HUES6 (cell line): ENCODE measurements around the gene SHROOM4.

Source experiments
- H3K27ac ChIP-seq: 2 replicates; pipeline ENCODE4 v1.7.0; 2013; ENCODE audit warnings: low read depth, mild to moderate bottlenecking, low read length, inconsistent platforms
- H3K27me3 ChIP-seq: 2 replicates; pipeline ENCODE4 v1.6.1; 2013; ENCODE audit warnings: low read length; ENCODE audit not compliant: control insufficient read depth, insufficient read depth
- H3K36me3 ChIP-seq: 2 replicates; pipeline ENCODE4 v1.6.1; 2013; ENCODE audit warnings: low read length; ENCODE audit not compliant: control insufficient read depth, insufficient read depth
- H3K4me1 ChIP-seq: 2 replicates; pipeline ENCODE4 v1.6.1; 2013; ENCODE audit warnings: low read length; ENCODE audit not compliant: control insufficient read depth, insufficient read depth
- H3K4me3 ChIP-seq: 2 replicates; pipeline ENCODE4 v1.5.1; 2013; ENCODE audit warnings: low read depth, low read length
- H3K9ac ChIP-seq: one replicate; pipeline ENCODE4 v1.6.1; 2013; ENCODE audit warnings: mild to moderate bottlenecking, low read length
- H3K9me3 ChIP-seq: 2 replicates; pipeline ENCODE4 v1.6.1; 2013; ENCODE audit warnings: low read depth, low read length; ENCODE audit not compliant: control insufficient read depth, insufficient read depth

SHROOM4 gene

GRCh38 chrX:50617183-50617582, 196.8 kb downstream of the SHROOM4 start:
- Histone ChIP-seq H3K4me1 (peaks cover 52% of the 10 kb centered on the region), H3K9ac (no peak overlapping the region), H3K9me3 (no peaks in the 10 kb centered on the region), H3K36me3 (no peaks in the 10 kb centered on the region), H3K4me3 (no peak overlapping the region), H3K27me3 (no peaks in the 10 kb centered on the region), H3K27ac (no peak overlapping the region)

GRCh38 chrX:50615570-50616158, 198.3 kb downstream of the SHROOM4 start:
- H3K4me1 ChIP-seq = peaks cover 49% of the 10 kb centered on the region
- H3K9me3 ChIP-seq = no peaks in the 10 kb centered on the region
- peak overlapping the region; percentile 68; the same call in 1 of the 2 replicates for H3K27ac ChIP-seq
- H3K4me3 ChIP-seq = peak overlapping the region; percentile 8; the same call in 1 of the 2 replicates
- H3K36me3 ChIP-seq = no peaks in the 10 kb centered on the region
- H3K27me3 ChIP-seq = no peaks in the 10 kb centered on the region
- H3K9ac ChIP-seq = no peak overlapping the region

DNA sequence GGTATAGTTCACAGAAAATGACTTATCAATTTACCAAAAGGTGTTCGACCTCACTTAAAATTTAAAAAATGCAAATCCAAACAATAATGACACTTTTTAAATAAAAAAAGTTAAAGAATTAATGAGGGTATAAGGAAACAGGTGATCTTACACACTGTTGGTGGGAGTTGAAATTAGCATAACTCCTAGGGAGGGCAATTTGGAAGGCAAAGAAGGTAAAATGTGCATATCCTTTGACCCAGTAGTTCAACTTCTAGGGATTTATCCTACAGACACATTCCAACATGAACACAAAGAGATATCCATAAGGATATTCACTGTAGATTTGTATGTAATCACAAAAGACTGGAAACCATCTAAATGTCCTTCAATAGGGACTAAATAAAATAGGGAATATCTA, 199.5 kb downstream of the SHROOM4 start:
- H3K27me3 ChIP-seq = no peaks in the 10 kb centered on the region
- no peaks in the 10 kb centered on the region for H3K9me3 ChIP-seq
- 0 out of 2 replicates have a peak overlapping the region, but pooled peaks have one; percentile 15 for H3K4me3 ChIP-seq
- H3K4me1 ChIP-seq = peaks cover 46% of the 10 kb centered on the region
- no peak overlapping the region for H3K9ac ChIP-seq
- peak overlapping the region; percentile 75 for H3K27ac ChIP-seq
- no peaks in the 10 kb centered on the region for H3K36me3 ChIP-seq

GRCh38 chrX:50613846-50614245, 200.1 kb downstream of the SHROOM4 start:
- H3K9ac ChIP-seq = no peak overlapping the region
- no peaks in the 10 kb centered on the region for H3K36me3 ChIP-seq
- 0 out of 2 replicates have a peak overlapping the region, but pooled peaks have one; percentile 7 for H3K27ac ChIP-seq
- H3K4me1 ChIP-seq = peaks cover 40% of the 10 kb centered on the region
- no peaks in the 10 kb centered on the region for H3K27me3 ChIP-seq
- H3K4me3 ChIP-seq = no peak overlapping the region
- H3K9me3 ChIP-seq = no peaks in the 10 kb centered on the region

GRCh38 chrX:50609796-50610195, 204.2 kb downstream of the SHROOM4 start:
- Histone ChIP-seq H3K4me3 (no peak overlapping the region), H3K9ac (no peak overlapping the region), H3K4me1 (peaks cover 44% of the 10 kb centered on the region), H3K36me3 (no peaks in the 10 kb centered on the region), H3K27ac (no peak overlapping the region), H3K27me3 (no peaks in the 10 kb centered on the region), H3K9me3 (no peaks in the 10 kb centered on the region)

GRCh38 chrX:50606300-50606950, 207.6 kb downstream of the SHROOM4 start:
- H3K36me3 ChIP-seq = no peaks in the 10 kb centered on the region
- peaks cover 26% of the 10 kb centered on the region for H3K4me1 ChIP-seq
- H3K4me3 ChIP-seq = no peak overlapping the region; the same call in 1 of the 2 replicates
- no peak overlapping the region for H3K9ac ChIP-seq
- no peak overlapping the region for H3K27ac ChIP-seq
- H3K9me3 ChIP-seq = peaks cover 9% of the 10 kb centered on the region; the same call in 1 of the 2 replicates
- no peaks in the 10 kb centered on the region for H3K27me3 ChIP-seq

GRCh38 chrX:50596056-50596455, 217.9 kb downstream of the SHROOM4 start:
- Histone ChIP-seq H3K9me3 (no peaks in the 10 kb centered on the region), H3K27ac (no peak overlapping the region), H3K4me1 (peaks cover 31% of the 10 kb centered on the region), H3K9ac (no peak overlapping the region), H3K36me3 (no peaks in the 10 kb centered on the region; the same call in 1 of the 2 replicates), H3K4me3 (no peak overlapping the region), H3K27me3 (no peaks in the 10 kb centered on the region)

- Histone ChIP-seq H3K4me1 (peaks cover 31% of the 10 kb centered on the region), H3K27ac (peak overlapping the region; percentile 82), H3K27me3 (no peaks in the 10 kb centered on the region), H3K4me3 (peak overlapping the region; percentile 39), H3K9ac (peak overlapping the region; percentile 54), H3K9me3 (no peaks in the 10 kb centered on the region), H3K36me3 (no peaks in the 10 kb centered on the region; the same call in 1 of the 2 replicates)
Measured at GRCh38 chrX:50594788-50595187, 219.2 kb downstream of the SHROOM4 start.

- Histone ChIP-seq H3K9ac (no peak overlapping the region), H3K36me3 (no peaks in the 10 kb centered on the region), H3K4me1 (peaks cover 5% of the 10 kb centered on the region; the same call in 1 of the 2 replicates), H3K4me3 (no peak overlapping the region), H3K27ac (no peak overlapping the region), H3K27me3 (peaks cover 46% of the 10 kb centered on the region), H3K9me3 (peaks cover 8% of the 10 kb centered on the region)
Measured at GRCh38 chrX:50586980-50587379, 227.0 kb downstream of the SHROOM4 start.

- Histone ChIP-seq H3K27ac (no peak overlapping the region), H3K9ac (no peak overlapping the region), H3K36me3 (no peaks in the 10 kb centered on the region), H3K4me1 (peaks cover 10% of the 10 kb centered on the region; the same call in 1 of the 2 replicates), H3K4me3 (no peak overlapping the region), H3K9me3 (peaks cover 8% of the 10 kb centered on the region), H3K27me3 (peaks cover 50% of the 10 kb centered on the region)
Measured at GRCh38 chrX:50586407-50586806, 227.6 kb downstream of the SHROOM4 start.

DNA sequence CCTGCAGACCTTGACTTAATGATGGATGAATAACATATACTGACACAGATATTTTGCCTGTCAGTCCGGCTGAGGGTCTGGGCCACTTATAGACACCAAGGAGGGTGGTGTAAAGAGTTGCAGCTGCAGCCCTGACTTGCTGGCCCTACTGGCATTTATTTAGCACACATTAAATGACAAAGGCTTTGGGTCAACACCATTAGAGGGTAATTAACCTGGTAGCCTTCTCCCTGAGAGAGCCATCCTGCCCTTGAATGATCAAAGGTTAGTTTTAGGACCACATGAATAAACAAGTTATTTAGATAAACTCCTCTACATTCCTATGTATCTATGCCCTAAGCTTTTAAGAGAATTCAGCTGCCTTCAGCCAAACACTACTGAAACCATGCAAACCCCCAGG, 232.6 kb downstream of the SHROOM4 start:
- Histone ChIP-seq H3K27me3 (peaks cover 85% of the 10 kb centered on the region), H3K9ac (no peak overlapping the region), H3K4me1 (peaks cover 10% of the 10 kb centered on the region; the same call in 1 of the 2 replicates), H3K36me3 (no peaks in the 10 kb centered on the region), H3K27ac (no peak overlapping the region), H3K9me3 (peaks cover 8% of the 10 kb centered on the region), H3K4me3 (no peak overlapping the region)
